ENCODE measurements around the gene NPHS1. TPM values are rescaled to one million over a fixed set of nuclear protein-coding genes. Genes with fewer than 3 reads are reported as not detected.

The NPHS1 gene
- total RNA-seq, 4 donors from 2014 or later: 0.48 to 1.5 TPM; not detected in 2

DNA sequence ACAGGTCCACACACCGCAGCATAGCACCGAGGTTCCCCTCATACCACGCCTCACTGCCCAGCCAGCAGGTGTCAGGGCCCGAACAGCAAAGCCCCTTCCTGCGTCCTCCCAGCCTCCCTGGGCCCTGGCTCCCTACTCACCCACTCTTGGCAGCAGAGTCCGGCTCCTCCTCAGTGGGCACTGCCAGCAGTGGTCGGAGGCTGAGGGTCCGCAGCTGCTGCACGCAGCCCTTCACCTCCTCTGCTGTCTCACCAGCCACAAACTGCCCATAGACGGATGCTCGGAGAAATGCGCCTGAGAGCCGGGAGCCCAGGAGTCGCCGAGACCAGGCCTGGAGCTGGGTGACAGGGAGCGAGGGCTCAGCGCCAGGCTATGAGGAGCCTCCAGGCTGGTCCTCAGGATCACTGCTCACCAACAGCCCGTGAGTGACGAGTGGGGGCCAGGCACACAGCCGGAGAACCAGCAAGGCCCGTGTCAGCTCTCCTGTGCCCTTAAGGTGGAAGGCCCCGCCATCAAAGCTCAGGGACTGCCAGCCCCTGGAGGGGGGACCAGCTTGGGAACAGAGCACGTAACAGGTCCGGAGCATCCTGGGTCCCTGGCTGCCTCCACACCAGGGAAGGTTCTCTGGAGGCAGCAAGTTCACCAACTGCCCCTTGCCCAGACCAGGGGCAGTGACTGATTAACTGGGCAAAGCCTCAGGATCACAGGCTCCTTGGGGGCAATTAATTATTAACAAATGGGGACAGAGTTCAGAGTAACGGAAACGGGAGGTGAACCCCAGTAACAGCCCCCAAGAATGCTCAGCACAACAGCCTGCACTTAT, 39.9 kb downstream of the NPHS1 start, which contains the start of gene PRODH2:
TSS of gene PRODH2 (minus strand) at position 626 of the 823 bp plus-strand sequence. CDS start at position 586, 40 bp downstream.
- DNase-seq (ENCODE audit: low spot score) (no peak), ATAC-seq (ENCODE audit: low FRiP score) (no peak)
- TF ChIP-seq, protein P1, sequence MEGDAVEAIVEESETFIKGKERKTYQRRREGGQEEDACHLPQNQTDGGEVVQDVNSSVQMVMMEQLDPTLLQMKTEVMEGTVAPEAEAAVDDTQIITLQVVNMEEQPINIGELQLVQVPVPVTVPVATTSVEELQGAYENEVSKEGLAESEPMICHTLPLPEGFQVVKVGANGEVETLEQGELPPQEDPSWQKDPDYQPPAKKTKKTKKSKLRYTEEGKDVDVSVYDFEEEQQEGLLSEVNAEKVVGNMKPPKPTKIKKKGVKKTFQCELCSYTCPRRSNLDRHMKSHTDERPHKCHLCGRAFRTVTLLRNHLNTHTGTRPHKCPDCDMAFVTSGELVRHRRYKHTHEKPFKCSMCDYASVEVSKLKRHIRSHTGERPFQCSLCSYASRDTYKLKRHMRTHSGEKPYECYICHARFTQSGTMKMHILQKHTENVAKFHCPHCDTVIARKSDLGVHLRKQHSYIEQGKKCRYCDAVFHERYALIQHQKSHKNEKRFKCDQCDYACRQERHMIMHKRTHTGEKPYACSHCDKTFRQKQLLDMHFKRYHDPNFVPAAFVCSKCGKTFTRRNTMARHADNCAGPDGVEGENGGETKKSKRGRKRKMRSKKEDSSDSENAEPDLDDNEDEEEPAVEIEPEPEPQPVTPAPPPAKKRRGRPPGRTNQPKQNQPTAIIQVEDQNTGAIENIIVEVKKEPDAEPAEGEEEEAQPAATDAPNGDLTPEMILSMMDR (IDR thresholded peaks at IDR 0.05): no peak

DNA sequence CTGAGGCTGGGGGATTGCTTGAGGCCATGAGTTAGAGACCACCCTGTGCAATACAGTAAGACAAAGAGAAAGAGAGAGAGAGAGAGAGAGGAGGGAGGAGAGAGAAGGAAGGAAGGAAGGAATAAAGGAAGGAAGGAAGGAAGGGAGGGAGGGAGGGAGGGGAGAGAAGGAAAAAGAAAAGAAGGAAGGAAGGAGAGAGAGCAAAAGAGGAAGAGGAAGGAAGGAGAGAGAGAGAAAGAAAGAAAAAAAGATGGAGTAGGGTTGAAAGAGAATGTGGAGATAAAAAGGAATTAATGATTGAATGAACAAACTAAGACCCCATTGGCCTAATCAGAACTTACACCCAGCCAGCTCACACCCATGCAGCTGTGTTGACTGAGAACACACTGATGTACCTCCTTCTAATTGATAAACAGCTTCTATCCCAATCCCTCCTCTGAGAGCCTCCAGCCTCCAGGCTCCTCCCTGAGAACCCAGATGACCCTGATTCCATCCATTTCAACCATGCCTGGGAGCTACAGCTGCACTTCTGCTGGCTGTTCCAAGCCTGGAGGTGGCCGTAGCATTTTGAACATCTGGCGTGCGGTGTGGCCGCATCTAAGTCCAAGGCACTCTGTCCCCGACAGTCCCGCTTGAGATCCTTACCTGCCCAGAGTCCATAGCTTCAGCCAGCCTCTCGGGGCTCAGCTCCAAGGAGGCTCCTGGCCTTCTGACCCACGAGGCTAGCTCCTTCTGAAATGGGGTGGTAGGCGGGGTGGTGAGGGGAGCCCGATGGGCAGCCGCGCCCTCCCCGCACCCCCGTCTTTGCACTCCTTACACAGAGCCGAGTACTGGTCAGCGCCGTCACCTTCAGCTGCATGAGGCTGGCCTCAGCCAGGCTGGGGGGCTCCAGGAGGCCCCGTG, 40.7 kb downstream of the NPHS1 start:
- TF ChIP-seq, protein P1 (IDR thresholded peaks at IDR 0.05): no peak
- ATAC-seq (ENCODE audit: low FRiP score): no peak
- no peak for DNase-seq (ENCODE audit: low spot score)

DNA sequence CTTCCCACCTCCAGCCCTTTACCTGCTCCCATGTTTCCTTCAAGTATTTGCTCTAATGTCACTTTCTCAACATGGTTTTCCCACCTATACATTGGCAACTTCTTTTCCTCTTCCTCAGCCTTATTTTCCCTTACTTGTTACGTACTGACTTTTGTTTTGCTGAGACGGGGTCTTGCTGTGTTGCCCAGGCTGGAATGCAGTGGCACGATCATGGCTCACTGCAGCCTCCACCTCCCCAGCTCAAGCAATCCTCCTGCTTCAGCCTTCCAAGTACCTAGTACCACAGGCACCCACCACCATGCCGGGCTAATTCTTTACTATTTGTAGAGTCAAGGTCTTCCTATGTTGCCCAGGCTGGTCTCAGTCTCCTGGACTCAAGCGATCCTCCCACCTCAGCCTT, 44.7 kb downstream of the NPHS1 start:
- DNase-seq (ENCODE audit: low spot score): no peak
- ATAC-seq (ENCODE audit: low FRiP score): no peak
- TF ChIP-seq, protein P1 (IDR thresholded peaks at IDR 0.05): no peak

DNA sequence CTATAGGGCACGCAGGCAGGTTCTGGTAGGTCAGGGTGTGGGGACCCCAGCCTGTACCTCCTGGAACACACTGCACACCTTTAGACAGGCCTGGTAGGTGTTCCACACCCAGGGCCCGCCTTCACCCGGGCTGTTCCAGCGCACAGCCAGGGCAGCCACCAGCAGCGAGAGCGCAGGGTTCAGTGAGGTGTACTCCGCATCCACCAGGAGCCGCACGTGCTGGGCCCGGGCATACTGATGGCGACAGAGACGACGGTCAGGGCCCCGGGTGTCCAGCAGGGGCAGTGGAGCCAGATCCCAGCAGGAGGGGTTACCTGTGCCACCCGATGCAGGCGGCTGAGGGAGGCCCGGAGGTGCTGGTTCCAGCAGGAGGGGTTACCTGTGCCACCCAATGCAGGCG, 45.7 kb downstream of the NPHS1 start:
- ATAC-seq (ENCODE audit: low FRiP score): no peak
- TF ChIP-seq, protein P1 (IDR thresholded peaks at IDR 0.05): no peak
- no peak for DNase-seq (ENCODE audit: low spot score)

DNA sequence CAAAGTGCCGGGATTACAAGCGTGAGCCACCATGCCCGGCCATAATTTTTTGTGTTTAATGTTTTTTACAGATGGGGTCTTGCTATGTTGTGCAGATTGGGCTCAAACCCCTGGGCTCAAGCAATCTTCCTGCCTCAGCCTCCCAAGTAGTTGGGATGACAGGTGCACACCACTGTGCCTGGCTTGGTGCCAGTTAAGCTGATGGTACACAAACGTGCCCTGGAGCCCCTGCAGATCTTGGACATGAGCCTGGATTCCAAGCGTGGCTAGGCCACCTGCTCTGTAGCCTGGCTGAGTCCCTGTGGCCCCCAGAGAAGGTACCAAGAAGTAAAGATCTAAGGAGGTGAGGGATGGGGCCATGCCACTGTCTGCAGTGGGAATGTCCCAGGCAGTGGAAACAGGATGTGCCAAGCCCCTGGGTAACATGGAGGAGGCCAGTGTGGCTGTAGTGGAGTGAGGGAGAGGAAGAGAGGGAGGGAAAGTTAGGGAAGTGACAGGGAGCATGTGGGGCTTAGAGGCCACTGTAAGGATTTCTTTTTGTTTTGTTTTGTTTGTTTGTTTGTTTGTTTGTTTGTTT, 46.7 kb downstream of the NPHS1 start:
- no peak for DNase-seq (ENCODE audit: low spot score)
- no peak for ATAC-seq (ENCODE audit: low FRiP score)
- TF ChIP-seq, protein P1 (IDR thresholded peaks at IDR 0.05): no peak

DNA sequence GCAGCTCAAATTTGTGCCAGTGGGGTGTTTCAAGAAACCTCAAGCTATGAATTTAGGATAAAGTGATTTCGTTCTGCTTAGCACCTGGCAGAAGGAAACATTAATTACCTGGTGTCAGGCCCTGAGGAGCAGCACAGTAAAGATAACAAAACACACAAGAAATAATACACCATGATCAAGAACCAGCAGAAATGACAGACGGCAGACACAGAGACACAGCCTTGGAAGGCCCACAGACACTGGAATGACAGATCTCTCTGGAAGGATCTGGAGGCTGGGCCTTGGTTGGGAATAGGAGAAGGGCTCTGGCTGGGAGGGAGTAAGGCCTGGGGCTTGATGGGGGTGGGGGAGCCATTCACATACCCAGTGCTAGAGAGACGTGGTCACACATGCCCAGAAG, 50.5 kb downstream of the NPHS1 start:
- ATAC-seq (ENCODE audit: low FRiP score): no peak
- DNase-seq (ENCODE audit: low spot score): no peak
- TF ChIP-seq, protein P1 (IDR thresholded peaks at IDR 0.05): no peak
